Spleen (tissue), 11 donors: ENCODE data around the gene PKHD1. TPM values are rescaled to one million over a fixed set of nuclear protein-coding genes. Genes with fewer than 3 reads are reported as not detected.

Source experiments
- DNase-seq: peaks from one replicate; pipeline ENCODE4 v3.0.0-alpha.2; 2020
- H3K27ac ChIP-seq, 8 donors: fragments of 200-600 bp; sonication (generic) in 7 of 8; 1 replicate in 4 of 8; 2 replicates in 4 of 8; pipeline versions ENCODE4 v1.5.0 to v1.8.0; 2016 to 2021; ENCODE audit warnings: inconsistent platforms in 4 of 8, mild to moderate bottlenecking in 4 of 8, moderate library complexity in 1 of 8
- H3K27me3 ChIP-seq, 7 donors: fragments of 200-600 bp; sonication (generic) in 6 of 7; replicated peaks in 1 of 7; 1 replicate in 4 of 7; 2 replicates in 3 of 7; pipeline versions ENCODE4 v1.5.0 to v1.8.0; 2016 to 2021; ENCODE audit warnings: inconsistent platforms in 3 of 7, mild to moderate bottlenecking in 1 of 7
- H3K36me3 ChIP-seq, 6 donors: fragments of 200-600 bp; sonication (generic) in 5 of 6; 1 replicate in 4 of 6; 2 replicates in 2 of 6; pipeline versions ENCODE4 v1.5.0 to v1.8.0; 2016 to 2021; ENCODE audit warnings: inconsistent platforms in 2 of 6
- H3K4me1 ChIP-seq, 6 donors: fragments of 200-600 bp; sonication (generic) in 5 of 6; 1 replicate in 3 of 6; 2 replicates in 3 of 6; pipeline versions ENCODE4 v1.5.0 to v1.8.0; 2016 to 2021; ENCODE audit warnings: inconsistent platforms in 3 of 6
- H3K4me3 ChIP-seq, 8 donors: fragments of 200-600 bp; sonication (generic) in 7 of 8; 1 replicate in 4 of 8; 2 replicates in 4 of 8; pipeline versions ENCODE4 v1.5.0 to v1.8.0; 2016 to 2021; ENCODE audit warnings: inconsistent platforms in 4 of 8, mild to moderate bottlenecking in 4 of 8, moderate library complexity in 2 of 8
- H3K9me3 ChIP-seq, 8 donors: fragments of 200-600 bp; sonication (generic) in 7 of 8; 1 replicate in 4 of 8; 2 replicates in 4 of 8; pipeline versions ENCODE4 v1.5.0 to v1.8.0; 2016 to 2021; ENCODE audit warnings: inconsistent platforms in 4 of 8
- POLR2A ChIP-seq, 3 donors: fragments of 450-650 bp; IDR thresholded peaks; one replicate each; pipeline ENCODE4 v1.5.1; 2017; ENCODE audit warnings: antibody characterized with exemption in 3 of 3, mild to moderate bottlenecking in 1 of 3
- POLR2AphosphoS5 ChIP-seq, 3 donors: sonication (generic); formaldehyde crosslinking; IDR thresholded peaks; one replicate each; pipeline ENCODE4 v1.5.1; 2017; ENCODE audit warnings: antibody characterized with exemption in 3 of 3
- WGBS, 5 donors: extraction: QIAGEN DNeasy Blood & Tissue Kit in 3 of 5; methylation state at CpG; one replicate each; pipeline versions ENCODE4 v1.1.5 to v1.1.7; 2013 to 2018; 5-methylcytosine and 5-hydroxymethylcytosine counted together
- intact Hi-C: fragments of 100-400 bp; cut with DNase I; formaldehyde crosslinking; loops from one replicate; pipeline ENCODE4 v1.15.0; 2023; ENCODE audit warnings: low total_unique reads
- polyA plus RNA-seq, 3 donors: library from polyadenylated mRNA; stranded (reverse); fragments of 200-250 nt; gene quantifications; one replicate each; pipeline ENCODE4 v1.2.1, GENCODE V29; 2013
- total RNA-seq, 7 donors: library from RNA; depleted of rRNA in 3 of 7; stranded (reverse); fragments of >200 nt in 3 of 7; fragmentation: NEBNext Ultra II Directional in 4 of 7; extraction: Animal tissue kit (Norgen Biotek cat#: 25700) in 4 of 7; gene quantifications; one replicate each; pipeline versions ENCODE4 v1.1.0 to v1.2.1, GENCODE V29; 2016 to 2021
- TF ChIP-seq, protein P1 (sequence below), 11 experiments: fragments of 200-600 bp in 7 of 11; fragments of 450-650 bp in 4 of 11; sonication (generic) in 4 of 11; IDR thresholded peaks in 8 of 11; conservative IDR thresholded peaks in 3 of 11; 1 replicate in 7 of 11; 2 replicates in 4 of 11; pipeline versions ENCODE4 v1.4.0 to v1.8.0; 2016 to 2021; ENCODE audit warnings: antibody characterized with exemption in 11 of 11, inconsistent platforms in 4 of 11, mild to moderate bottlenecking in 1 of 11
- donor health status: healthy with polysubstance abuse.
- donor health status: DM: no; HTN: no; CAD: no; lungs with moderate emphysema.
- donor health status: DM: no; HTN: no; CAD: no.
- donor health status: Bipolar disorder and iron deficiency.
- donor health status: healthy.
- donor health status: DM: no; HTN: no; CAD: no.
- donor health status: DM: yes; HTN: yes; CAD: no.

PKHD1 gene
- total and polyA plus RNA-seq, 10 donors = not detected

DNA sequence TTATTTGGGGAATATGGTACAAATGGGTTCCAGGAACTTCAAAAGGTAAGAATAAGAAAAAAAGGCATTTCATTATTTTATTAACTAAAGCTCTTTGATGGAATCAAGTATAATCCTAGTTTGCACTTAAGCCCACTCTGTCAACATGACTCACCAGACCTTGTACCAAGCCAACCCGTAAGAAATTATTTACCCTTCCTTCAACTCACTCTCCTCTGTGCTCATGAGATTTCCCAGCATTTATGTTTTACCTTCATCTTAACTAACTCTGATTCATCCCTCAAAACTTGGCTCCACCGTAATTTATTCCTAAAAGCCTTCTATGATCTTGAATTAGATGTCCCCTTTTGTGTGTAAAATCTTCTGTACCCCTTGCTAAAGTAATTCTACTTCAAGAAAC is 308.7 kb downstream of the PKHD1 start:
- H3K27ac ChIP-seq = no peak overlapping the region
- no peaks in the 10 kb centered on the region for H3K4me1 ChIP-seq
- DNase-seq = no peak
- no peak overlapping the region for H3K4me3 ChIP-seq
- intact Hi-C loops = no loop called here
- no peaks in the 10 kb centered on the region for H3K9me3 ChIP-seq
- no peaks in the 10 kb centered on the region for H3K36me3 ChIP-seq
- 40 to 76% (median 47%) methylated on average over 2 of the region's 2 CpGs for WGBS, 5 donors
- H3K27me3 ChIP-seq = no peaks in the 10 kb centered on the region
- TF ChIP-seq, protein P1, sequence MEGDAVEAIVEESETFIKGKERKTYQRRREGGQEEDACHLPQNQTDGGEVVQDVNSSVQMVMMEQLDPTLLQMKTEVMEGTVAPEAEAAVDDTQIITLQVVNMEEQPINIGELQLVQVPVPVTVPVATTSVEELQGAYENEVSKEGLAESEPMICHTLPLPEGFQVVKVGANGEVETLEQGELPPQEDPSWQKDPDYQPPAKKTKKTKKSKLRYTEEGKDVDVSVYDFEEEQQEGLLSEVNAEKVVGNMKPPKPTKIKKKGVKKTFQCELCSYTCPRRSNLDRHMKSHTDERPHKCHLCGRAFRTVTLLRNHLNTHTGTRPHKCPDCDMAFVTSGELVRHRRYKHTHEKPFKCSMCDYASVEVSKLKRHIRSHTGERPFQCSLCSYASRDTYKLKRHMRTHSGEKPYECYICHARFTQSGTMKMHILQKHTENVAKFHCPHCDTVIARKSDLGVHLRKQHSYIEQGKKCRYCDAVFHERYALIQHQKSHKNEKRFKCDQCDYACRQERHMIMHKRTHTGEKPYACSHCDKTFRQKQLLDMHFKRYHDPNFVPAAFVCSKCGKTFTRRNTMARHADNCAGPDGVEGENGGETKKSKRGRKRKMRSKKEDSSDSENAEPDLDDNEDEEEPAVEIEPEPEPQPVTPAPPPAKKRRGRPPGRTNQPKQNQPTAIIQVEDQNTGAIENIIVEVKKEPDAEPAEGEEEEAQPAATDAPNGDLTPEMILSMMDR (IDR thresholded peaks at IDR 0.05 in 8 of 11, conservative IDR thresholded peaks at IDR 0.05 in 3 of 11) = no peak
- TF ChIP-seq POLR2AphosphoS5 (IDR thresholded peaks at IDR 0.05) (no peak), POLR2A (IDR thresholded peaks at IDR 0.05) (no peak)

DNA sequence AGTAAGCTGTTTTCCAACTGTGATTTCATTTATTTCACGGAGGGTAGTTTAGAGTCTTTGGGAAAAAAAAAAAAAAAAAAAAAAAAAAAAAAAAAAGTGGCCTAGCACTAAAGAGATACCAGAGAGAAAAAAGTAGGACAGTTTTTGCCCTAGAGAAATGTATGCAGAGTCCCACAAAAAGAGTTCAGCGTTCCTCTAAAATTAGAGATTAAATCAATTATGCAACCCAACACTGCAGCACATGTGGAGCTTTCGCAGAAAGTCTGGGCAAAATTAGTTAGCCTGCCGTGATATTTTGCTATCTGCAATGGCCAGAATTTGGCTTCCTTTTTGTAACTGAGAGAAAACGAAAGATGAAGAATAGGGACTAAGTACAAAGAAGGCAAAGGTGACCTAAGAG is 309.8 kb downstream of the PKHD1 start:
- no peaks in the 10 kb centered on the region for H3K9me3 ChIP-seq
- no peaks in the 10 kb centered on the region for H3K4me1 ChIP-seq
- DNase-seq = no peak
- no peak overlapping the region for H3K4me3 ChIP-seq
- TF ChIP-seq POLR2AphosphoS5 (IDR thresholded peaks at IDR 0.05) (no peak), POLR2A (IDR thresholded peaks at IDR 0.05) (no peak)
- TF ChIP-seq, protein P1 (IDR thresholded peaks at IDR 0.05 in 8 of 11, conservative IDR thresholded peaks at IDR 0.05 in 3 of 11) = no peak
- intact Hi-C loops = no loop called here
- WGBS, 5 donors = 76 to 85% (median 79%) methylated on average over 5 of the region's 5 CpGs
- no peaks in the 10 kb centered on the region for H3K36me3 ChIP-seq
- H3K27me3 ChIP-seq = no peaks in the 10 kb centered on the region
- no peak overlapping the region for H3K27ac ChIP-seq

DNA sequence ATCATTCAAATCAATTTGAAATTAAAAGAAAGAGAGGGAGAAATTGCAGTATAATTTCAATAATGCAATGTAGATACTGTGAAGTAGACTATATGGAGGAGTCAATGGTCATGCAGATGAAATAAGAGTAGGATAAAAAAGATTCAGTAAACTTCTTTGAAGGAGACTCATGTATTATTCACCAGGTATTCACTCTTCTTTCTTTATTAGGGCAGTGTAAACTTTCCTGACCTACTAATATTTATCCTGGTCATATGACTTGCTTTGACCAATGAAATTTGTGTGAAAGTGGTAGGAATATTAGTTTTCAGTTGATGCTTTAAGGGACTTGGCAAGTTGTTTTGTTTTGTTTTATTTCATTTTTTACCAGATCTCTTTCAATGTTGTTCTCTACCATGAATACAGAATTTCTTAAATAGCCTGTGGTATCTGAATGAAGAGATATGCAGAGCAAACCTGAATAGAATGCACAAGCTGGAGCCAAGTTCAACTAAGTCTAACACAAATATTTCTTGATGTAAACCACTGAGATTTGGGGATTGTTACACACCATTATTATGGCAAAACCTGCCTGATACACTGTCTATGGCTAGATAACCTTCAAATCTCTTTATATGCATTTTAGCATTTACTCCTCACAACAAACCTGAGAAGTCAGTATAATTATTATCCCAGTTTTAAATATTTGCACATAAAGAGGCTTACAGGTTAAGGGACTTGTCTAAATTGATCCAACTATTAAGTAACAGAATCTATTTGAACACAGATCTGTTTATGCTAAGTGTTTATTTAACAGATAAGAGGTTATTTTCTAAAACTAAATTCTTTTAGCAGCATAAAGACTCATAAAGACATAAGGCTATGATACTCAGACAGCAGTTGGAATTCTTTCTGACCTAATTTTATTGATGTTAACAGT is 311.2 kb downstream of the PKHD1 start:
- Histone ChIP-seq H3K9me3 (no peaks in the 10 kb centered on the region), H3K27me3 (no peaks in the 10 kb centered on the region), H3K36me3 (no peaks in the 10 kb centered on the region), H3K27ac (no peak overlapping the region), H3K4me3 (no peak overlapping the region), H3K4me1 (no peaks in the 10 kb centered on the region)
- no peak for TF ChIP-seq POLR2AphosphoS5 (IDR thresholded peaks at IDR 0.05)
- TF ChIP-seq, protein P1 (IDR thresholded peaks at IDR 0.05 in 8 of 11, conservative IDR thresholded peaks at IDR 0.05 in 3 of 11) = no peak
- intact Hi-C loops = no loop called here
- DNase-seq = no peak

GRCh38 chr6:51768087-51768486 is 319.3 kb downstream of the PKHD1 start:
- peaks cover 0 to 16% (median 5%) of the 10 kb centered on the region in 8 donors for H3K9me3 ChIP-seq
- DNase-seq = no peak
- H3K27ac ChIP-seq = no peak overlapping the region
- intact Hi-C loops = no loop called here
- no peak overlapping the region for H3K4me3 ChIP-seq
- no peaks in the 10 kb centered on the region for H3K4me1 ChIP-seq
- no peaks in the 10 kb centered on the region for H3K36me3 ChIP-seq
- TF ChIP-seq POLR2A (IDR thresholded peaks at IDR 0.05) (no peak), POLR2AphosphoS5 (IDR thresholded peaks at IDR 0.05) (no peak)
- TF ChIP-seq, protein P1 (IDR thresholded peaks at IDR 0.05 in 8 of 11, conservative IDR thresholded peaks at IDR 0.05 in 3 of 11) = no peak
- no peaks in the 10 kb centered on the region for H3K27me3 ChIP-seq
